GM12892 (cell line): ENCODE results near the gene NGFR.

Source experiments
- POLR2A ChIP-seq: IDR thresholded peaks from 2 replicates; pipeline ENCODE4 v1.6.1; 2011; ENCODE audit warnings: low read depth, low read length, control low read depth
- POLR2AphosphoS5 ChIP-seq: IDR thresholded peaks from 2 replicates; pipeline ENCODE4 v1.6.1; 2011; ENCODE audit warnings: low read depth, low read length, control low read depth

GRCh38 chr17:49452661-49453060 lies 42.4 kb upstream of the NGFR start:
- TF ChIP-seq POLR2AphosphoS5 (no peak), POLR2A (no peak)
